Activated T-cell treated with anti-CD3 and anti-CD28 coated beads, Interleukin-2, amount 50 U/mL, for 4 hours (primary cell): ENCODE data around the gene NEB. TPM values are rescaled to one million over a fixed set of nuclear protein-coding genes. Genes with fewer than 3 reads are reported as not detected.
"Not testable (repeated sequence)": the region's sequence is repeated elsewhere in the genome, so short reads cannot be mapped to it uniquely, and the experiment has no call there.

ENCODE experiments used
- ATAC-seq, 2 donors: fragments of 200-7000 bp; cut with Tn5 transposase; one replicate each; pipeline ENCODE4 v1.10.0; 2021
- DNase-seq: peaks from one replicate; pipeline ENCODE4 v3.0.0-alpha.2; 2020
- H3K27me3 Mint-ChIP-seq: one replicate; pipeline ENCODE4 v1.8.0; 2021; ENCODE audit warnings: low read depth, mixed read lengths
- H3K36me3 Mint-ChIP-seq: one replicate; pipeline ENCODE4 v1.8.0; 2022; ENCODE audit warnings: mixed read lengths; ENCODE audit not compliant: insufficient read depth
- H3K4me1 Mint-ChIP-seq: one replicate; pipeline ENCODE4 v1.8.0; 2021; ENCODE audit warnings: low read depth, mixed read lengths
- H3K4me3 Mint-ChIP-seq: one replicate; pipeline ENCODE4 v1.8.0; 2021; ENCODE audit warnings: mild to moderate bottlenecking, moderate library complexity, mixed read lengths
- H3K9me3 Mint-ChIP-seq: one replicate; pipeline ENCODE4 v1.8.0; 2021; ENCODE audit warnings: mixed read lengths
- total RNA-seq, 3 donors: library from RNA; stranded (reverse); gene quantifications; one replicate each; pipeline ENCODE4 v1.2.1, GENCODE V29; 2021

The NEB gene
- total RNA-seq, 3 donors from 2014 or later: 0.25 to 0.50 (median 0.46) TPM

DNA sequence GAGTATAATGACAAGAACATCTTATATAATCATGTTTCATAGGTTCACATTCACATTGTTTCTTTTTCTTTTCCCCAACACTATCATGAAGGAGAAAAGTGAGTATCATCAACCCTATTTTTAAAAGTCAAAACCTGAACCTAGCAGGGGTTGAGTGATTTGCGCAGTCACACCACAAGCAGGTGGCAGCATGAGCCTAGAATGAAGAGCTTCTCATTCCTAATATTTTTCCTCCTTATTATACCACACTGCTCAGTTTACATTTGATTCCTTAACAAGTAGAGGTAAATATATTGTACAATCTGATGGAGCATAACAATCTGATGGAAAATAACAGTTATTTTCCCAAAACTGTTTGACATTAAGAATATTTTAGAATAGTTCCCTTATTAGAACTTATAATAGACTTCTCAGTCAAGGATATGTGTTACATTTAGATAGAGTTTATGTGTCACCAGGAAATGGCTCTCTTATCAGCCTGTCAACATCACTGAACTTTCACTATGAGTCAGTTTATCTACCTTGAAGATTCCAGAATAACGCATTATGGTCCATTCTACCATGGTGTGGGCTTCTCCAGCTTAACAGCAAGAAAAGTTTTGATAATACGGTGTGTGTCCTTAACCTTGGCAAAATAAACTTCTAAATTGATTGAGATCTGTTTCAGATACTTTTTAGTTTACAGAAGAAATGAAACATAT, 119.5 kb downstream of the NEB start:
- DNase-seq (no peak), ATAC-seq (peak; percentile 63 to 72)
- Mint-ChIP-seq H3K9me3 (no peaks in the 10 kb centered on the region), H3K4me3 (no peak overlapping the region), H3K36me3 (peaks cover 1% of the 10 kb centered on the region), H3K4me1 (peaks cover 12% of the 10 kb centered on the region), H3K27me3 (no peaks in the 10 kb centered on the region)

GRCh38 chr2:151614159-151614558, 120.1 kb downstream of the NEB start:
- H3K9me3 Mint-ChIP-seq: no peaks in the 10 kb centered on the region
- no peaks in the 10 kb centered on the region for H3K27me3 Mint-ChIP-seq
- peaks cover 12% of the 10 kb centered on the region for H3K4me1 Mint-ChIP-seq
- peaks cover 1% of the 10 kb centered on the region for H3K36me3 Mint-ChIP-seq
- ATAC-seq: no peak
- DNase-seq: no peak
- H3K4me3 Mint-ChIP-seq: no peak overlapping the region

DNA sequence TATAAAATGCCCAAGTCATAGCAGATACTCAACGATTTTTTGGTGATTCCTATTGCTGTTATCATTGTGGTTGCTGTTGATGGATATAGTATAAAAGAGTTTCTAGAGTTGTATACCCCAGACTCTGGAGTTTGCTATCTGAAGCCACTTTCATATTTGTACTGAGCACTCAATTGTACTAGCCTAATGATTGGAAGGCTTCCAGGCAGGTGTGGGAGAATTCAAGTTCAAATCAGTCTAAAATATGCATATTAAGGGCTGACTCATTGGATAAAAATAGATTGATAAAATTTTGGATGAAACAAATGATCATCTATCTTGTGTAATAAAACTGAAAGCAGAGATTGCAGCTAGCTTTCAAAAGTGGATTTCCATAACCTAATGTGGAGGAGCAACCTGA, 122.9 kb downstream of the NEB start:
- ATAC-seq (no peak), DNase-seq (no peak)
- peaks cover 1% of the 10 kb centered on the region for H3K36me3 Mint-ChIP-seq
- H3K27me3 Mint-ChIP-seq: no peaks in the 10 kb centered on the region
- no peaks in the 10 kb centered on the region for H3K9me3 Mint-ChIP-seq
- no peak overlapping the region for H3K4me3 Mint-ChIP-seq
- peaks cover 12% of the 10 kb centered on the region for H3K4me1 Mint-ChIP-seq

- ATAC-seq (no peak), DNase-seq (no peak)
- Mint-ChIP-seq H3K9me3 (no peaks in the 10 kb centered on the region), H3K4me1 (peaks cover 11% of the 10 kb centered on the region), H3K4me3 (no peak overlapping the region), H3K27me3 (no peaks in the 10 kb centered on the region), H3K36me3 (peaks cover 1% of the 10 kb centered on the region)
Measured at GRCh38 chr2:151610310-151610709, 124.0 kb downstream of the NEB start.

- no peaks in the 10 kb centered on the region for H3K9me3 Mint-ChIP-seq
- H3K27me3 Mint-ChIP-seq: no peaks in the 10 kb centered on the region
- peaks cover 1% of the 10 kb centered on the region for H3K36me3 Mint-ChIP-seq
- no peak overlapping the region for H3K4me3 Mint-ChIP-seq
- peaks cover 5% of the 10 kb centered on the region for H3K4me1 Mint-ChIP-seq
- DNase-seq (no peak), ATAC-seq (no peak)
Measured at GRCh38 chr2:151609705-151610104, 124.6 kb downstream of the NEB start.

DNA sequence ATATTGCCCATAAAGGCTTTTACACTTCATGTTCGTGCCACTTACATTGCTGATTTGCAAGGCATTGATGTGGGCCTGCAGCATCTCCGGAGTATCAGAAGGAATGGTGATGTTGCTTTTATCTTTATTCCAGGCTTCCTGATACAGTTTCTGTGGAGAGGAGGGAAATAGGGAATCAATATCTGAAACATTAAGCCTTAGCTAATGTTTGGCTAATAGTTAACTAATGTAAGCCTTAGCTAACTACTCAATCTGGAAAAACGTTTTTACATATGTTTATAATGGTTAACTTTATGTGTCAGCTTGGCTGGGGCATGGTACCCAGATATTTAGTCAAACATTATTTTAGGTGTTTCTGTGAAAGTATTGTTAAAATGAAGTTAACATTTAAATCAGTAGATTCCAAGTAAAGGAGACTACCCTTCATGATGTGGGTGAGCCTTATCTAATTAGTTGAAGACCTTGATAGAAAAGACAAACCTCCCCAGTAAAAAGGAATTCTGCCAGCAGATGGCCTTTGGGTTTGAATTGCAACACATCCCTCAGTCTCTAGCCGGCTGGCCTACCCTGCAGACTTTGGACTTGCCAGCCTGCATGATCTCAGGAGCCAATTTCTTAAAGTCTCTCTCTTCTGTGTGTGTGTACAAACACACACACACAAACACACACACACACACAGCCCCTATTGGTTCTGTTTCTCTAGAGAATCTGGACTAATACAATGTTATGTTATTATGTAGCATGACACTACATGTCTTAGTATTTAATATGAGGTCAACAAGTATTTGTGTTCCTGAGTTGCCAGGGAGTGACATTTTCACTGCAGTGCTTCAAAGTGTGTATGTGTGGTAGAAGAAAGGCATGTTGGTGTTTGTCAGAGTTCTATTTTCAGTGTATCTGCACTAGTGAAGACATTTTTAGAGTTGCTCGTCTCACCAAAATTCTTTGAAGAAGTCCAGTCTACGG, 126.5 kb downstream of the NEB start:
- not testable (repeated sequence) for DNase-seq, H3K4me3 Mint-ChIP-seq, ATAC-seq, H3K36me3 Mint-ChIP-seq, H3K4me1 Mint-ChIP-seq, H3K27me3 Mint-ChIP-seq, H3K9me3 Mint-ChIP-seq

GRCh38 chr2:151603530-151603929, 130.7 kb downstream of the NEB start:
- not testable (repeated sequence) for H3K4me3 Mint-ChIP-seq, DNase-seq, H3K9me3 Mint-ChIP-seq, ATAC-seq, H3K4me1 Mint-ChIP-seq, H3K36me3 Mint-ChIP-seq, H3K27me3 Mint-ChIP-seq

- not testable (repeated sequence) for ATAC-seq, H3K4me3 Mint-ChIP-seq, H3K27me3 Mint-ChIP-seq, H3K4me1 Mint-ChIP-seq, H3K36me3 Mint-ChIP-seq, DNase-seq, H3K9me3 Mint-ChIP-seq
Measured at GRCh38 chr2:151602402-151602801, 131.9 kb downstream of the NEB start.

GRCh38 chr2:151601803-151602202, 132.5 kb downstream of the NEB start:
- not testable (repeated sequence) for H3K36me3 Mint-ChIP-seq, DNase-seq, H3K4me3 Mint-ChIP-seq, ATAC-seq, H3K4me1 Mint-ChIP-seq, H3K27me3 Mint-ChIP-seq, H3K9me3 Mint-ChIP-seq

DNA sequence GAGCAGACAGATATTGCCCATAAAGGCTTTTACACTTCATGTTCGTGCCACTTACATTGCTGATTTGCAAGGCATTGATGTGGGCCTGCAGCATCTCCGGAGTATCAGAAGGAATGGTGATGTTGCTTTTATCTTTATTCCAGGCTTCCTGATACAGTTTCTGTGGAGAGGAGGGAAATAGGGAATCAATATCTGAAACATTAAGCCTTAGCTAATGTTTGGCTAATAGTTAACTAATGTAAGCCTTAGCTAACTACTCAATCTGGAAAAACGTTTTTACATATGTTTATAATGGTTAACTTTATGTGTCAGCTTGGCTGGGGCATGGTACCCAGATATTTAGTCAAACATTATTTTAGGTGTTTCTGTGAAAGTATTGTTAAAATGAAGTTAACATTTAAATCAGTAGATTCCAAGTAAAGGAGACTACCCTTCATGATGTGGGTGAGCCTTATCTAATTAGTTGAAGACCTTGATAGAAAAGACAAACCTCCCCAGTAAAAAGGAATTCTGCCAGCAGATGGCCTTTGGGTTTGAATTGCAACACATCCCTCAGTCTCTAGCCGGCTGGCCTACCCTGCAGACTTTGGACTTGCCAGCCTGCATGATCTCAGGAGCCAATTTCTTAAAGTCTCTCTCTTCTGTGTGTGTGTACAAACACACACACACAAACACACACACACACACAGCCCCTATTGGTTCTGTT, 137.2 kb downstream of the NEB start:
- not testable (repeated sequence) for DNase-seq, H3K36me3 Mint-ChIP-seq, H3K4me3 Mint-ChIP-seq, H3K27me3 Mint-ChIP-seq, H3K4me1 Mint-ChIP-seq, H3K9me3 Mint-ChIP-seq, ATAC-seq

- H3K4me1 Mint-ChIP-seq, H3K9me3 Mint-ChIP-seq, ATAC-seq, H3K4me3 Mint-ChIP-seq, H3K27me3 Mint-ChIP-seq, DNase-seq, H3K36me3 Mint-ChIP-seq: not testable (repeated sequence)
Measured at GRCh38 chr2:151591908-151592255, 142.4 kb downstream of the NEB start.

DNA sequence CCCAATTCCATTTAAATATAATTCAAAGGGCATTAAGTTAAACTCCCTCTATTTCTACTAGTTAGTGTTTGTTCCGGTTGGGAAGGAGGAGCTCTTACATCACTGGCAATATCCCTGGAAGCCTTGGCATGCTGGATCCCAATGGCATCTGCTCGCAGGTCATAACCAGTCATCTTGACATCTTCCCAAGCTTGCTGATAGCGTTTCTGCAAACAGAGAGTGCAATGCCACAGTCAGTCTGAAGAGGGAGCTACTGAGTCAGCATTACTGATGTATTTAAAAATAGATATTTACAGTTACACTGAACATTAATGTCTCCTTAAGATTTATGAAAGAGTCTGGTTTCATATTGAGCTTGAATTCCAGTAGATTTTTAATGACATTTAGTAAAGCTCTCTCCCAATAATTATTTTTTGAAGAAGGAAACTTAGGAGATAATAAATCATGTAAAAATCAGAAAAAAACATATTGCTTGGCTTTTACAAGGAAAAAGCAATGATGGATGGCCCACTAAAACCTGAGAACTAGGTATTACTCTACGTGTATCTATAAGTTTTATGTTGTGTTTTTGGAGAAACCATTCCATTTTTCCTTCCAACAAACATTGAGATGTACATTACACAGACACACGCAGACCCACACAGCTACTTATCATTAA, 142.9 kb downstream of the NEB start:
- ATAC-seq, H3K9me3 Mint-ChIP-seq, H3K4me1 Mint-ChIP-seq, DNase-seq, H3K36me3 Mint-ChIP-seq, H3K4me3 Mint-ChIP-seq, H3K27me3 Mint-ChIP-seq: not testable (repeated sequence)

DNA sequence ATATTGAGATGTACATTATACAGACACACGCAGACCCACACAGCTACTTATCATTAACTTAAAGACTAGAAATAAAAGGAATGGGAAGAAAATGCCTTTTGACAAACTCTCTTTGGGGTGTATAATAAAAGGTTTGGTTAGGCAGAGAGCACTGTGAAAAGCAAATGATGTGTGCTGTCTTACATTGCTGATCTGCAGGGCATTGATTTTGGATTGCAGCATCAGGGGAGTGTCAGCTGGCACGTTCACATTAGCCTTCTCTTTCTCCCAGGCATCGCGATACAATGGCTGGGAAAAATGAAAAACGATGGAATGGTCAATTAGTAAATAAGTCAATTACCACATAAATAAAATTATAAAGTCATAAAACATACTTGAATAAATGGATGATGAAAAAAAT, 153.0 kb downstream of the NEB start:
- H3K36me3 Mint-ChIP-seq, DNase-seq: not testable (repeated sequence)

GRCh38 chr2:151580697-151581096, 153.6 kb downstream of the NEB start:
- H3K36me3 Mint-ChIP-seq, H3K9me3 Mint-ChIP-seq, DNase-seq, H3K4me1 Mint-ChIP-seq, H3K27me3 Mint-ChIP-seq, ATAC-seq, H3K4me3 Mint-ChIP-seq: not testable (repeated sequence)

More for the DNA sequence above, 153.0 kb downstream of the NEB start:
- ATAC-seq, H3K4me1 Mint-ChIP-seq, H3K27me3 Mint-ChIP-seq, H3K4me3 Mint-ChIP-seq, H3K9me3 Mint-ChIP-seq: not testable (repeated sequence)
